ENCODE measurements around the gene PRCP.
A peak's percentile ranks its signal among the peaks of the same experiment; 100 is the strongest.

Gene PRCP

GRCh38 chr11:82775736-82776346 is 124.4 kb downstream of the PRCP start:
- peak in 1 of 2 donors; percentile 6 for DNase-seq

GRCh38 chr11:82775218-82775617 is 125.0 kb downstream of the PRCP start:
- no peak for DNase-seq
